Measurements from ENCODE around the gene EIF4EBP2. TPM values are rescaled to one million over a fixed set of nuclear protein-coding genes. Genes with fewer than 3 reads are reported as not detected.

The EIF4EBP2 gene
- polyA plus RNA-seq, 1 donor (not counting 4 experiments of a cell fraction or from before 2014, with no cell fraction given): 18.9 TPM

DNA sequence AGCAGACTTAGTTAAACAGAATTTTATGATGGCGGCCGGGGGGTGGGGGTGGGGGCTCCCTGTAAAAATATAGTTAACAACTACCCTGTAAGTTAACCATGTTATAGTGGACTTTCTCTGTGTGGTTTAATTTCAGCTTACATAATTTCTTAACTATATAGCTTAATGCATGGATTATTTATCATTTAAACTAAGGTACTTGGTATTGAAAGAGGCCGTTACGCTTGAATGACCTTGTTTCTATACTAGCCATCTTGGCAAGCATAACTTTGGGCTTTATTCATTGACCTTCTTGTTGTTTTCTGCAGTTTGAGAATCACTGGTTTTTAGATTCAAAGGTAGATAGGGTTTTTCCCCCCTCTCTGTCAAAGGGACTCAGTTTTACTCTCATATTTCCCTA is 8.4 kb downstream of the EIF4EBP2 start:
- H3K79me2 ChIP-seq (ENCODE audit: control insufficient read depth, insufficient read depth, low read length): peaks cover 44% of the 10 kb centered on the region
- peaks cover 2 to 3% of the 10 kb centered on the region in 2 experiments for H3K36me3 ChIP-seq (ENCODE audit: control insufficient read depth in 2 of 2, extremely low read depth in 1 of 2, insufficient read depth in 2 of 2, low read length in 2 of 2)
- DNase-seq (ENCODE audit: low read depth, low spot score) (no peak), FAIRE-seq (no peak)
- H4K20me1 ChIP-seq (ENCODE audit: control insufficient read depth, extremely low read depth, insufficient read depth, low read length): no peaks in the 10 kb centered on the region
- no peak overlapping the region for H3K9ac ChIP-seq (ENCODE audit: control insufficient read depth, extremely low read depth, insufficient read depth, low read length)
- no peaks in the 10 kb centered on the region for H3K9me3 ChIP-seq (ENCODE audit: control insufficient read depth, low read depth, low read length)
- dilution Hi-C loops (cut with MboI; ENCODE audit: extremely low pct_ligation_motif_present, low sequenced_read_pairs): no loop called here
- H3K27me3 ChIP-seq (ENCODE audit: control insufficient read depth, extremely low read depth, insufficient read depth, low read length): no peaks in the 10 kb centered on the region
- H3K4me2 ChIP-seq (ENCODE audit: control insufficient read depth, extremely low read depth, insufficient read depth, low read depth, low read length): no peak overlapping the region
- no peak overlapping the region for H3K27ac ChIP-seq (ENCODE audit: control insufficient read depth, insufficient read depth, low read length)
- no peaks in the 10 kb centered on the region for H3K9me1 ChIP-seq (ENCODE audit: control insufficient read depth, extremely low read depth, insufficient read depth, low read length)
- no peak overlapping the region for H3K4me3 ChIP-seq (ENCODE audit: control insufficient read depth in 2 of 3, extremely low read depth in 1 of 3, insufficient read depth in 2 of 3, low read depth in 1 of 3, low read length in 3 of 3)
- no peaks in the 10 kb centered on the region for H3K4me1 ChIP-seq (ENCODE audit: control insufficient read depth, extremely low read depth, insufficient read depth, low read length)
- TF ChIP-seq CTCF (optimal IDR thresholded peaks at IDR 0.05 in 1 of 3, IDR thresholded peaks at IDR 0.05 in 1 of 3, conservative IDR thresholded peaks at IDR 0.05 in 1 of 3; ENCODE audit: extremely low read depth in 1 of 3, insufficient read depth in 2 of 3, low read length in 3 of 3) (no peak), EZH2 (IDR thresholded peaks at IDR 0.05; ENCODE audit: low read length) (no peak)
- H2AFZ ChIP-seq (ENCODE audit: control insufficient read depth, low read length): no peak overlapping the region

DNA sequence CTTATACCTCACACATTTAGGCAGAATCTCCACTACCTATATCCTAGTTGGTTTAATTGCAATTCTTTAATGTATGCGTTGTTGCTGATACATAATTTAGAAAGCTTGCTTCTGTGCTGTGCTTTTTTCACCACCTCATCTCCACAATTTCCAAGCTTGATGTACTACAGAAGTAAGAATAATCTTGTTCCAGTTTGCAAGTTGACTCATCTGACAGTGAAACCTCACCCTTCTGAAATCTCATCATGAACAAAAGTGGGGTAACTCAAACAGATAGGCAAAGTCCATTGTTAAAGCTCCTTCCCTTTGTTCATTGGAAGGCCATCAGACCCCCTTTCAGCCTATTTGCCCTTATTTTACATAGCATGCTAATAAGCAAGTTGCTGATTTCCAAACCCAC is 13.6 kb downstream of the EIF4EBP2 start:
- Histone ChIP-seq H4K20me1 (ENCODE audit: control insufficient read depth, extremely low read depth, insufficient read depth, low read length) (no peaks in the 10 kb centered on the region), H3K27me3 (ENCODE audit: control insufficient read depth, extremely low read depth, insufficient read depth, low read length) (no peaks in the 10 kb centered on the region), H3K9ac (ENCODE audit: control insufficient read depth, extremely low read depth, insufficient read depth, low read length) (no peak overlapping the region), H3K4me1 (ENCODE audit: control insufficient read depth, extremely low read depth, insufficient read depth, low read length) (peaks cover 3% of the 10 kb centered on the region), H3K4me2 (ENCODE audit: control insufficient read depth, extremely low read depth, insufficient read depth, low read depth, low read length) (no peak overlapping the region), H3K27ac (ENCODE audit: control insufficient read depth, insufficient read depth, low read length) (no peak overlapping the region), H3K9me3 (ENCODE audit: control insufficient read depth, low read depth, low read length) (no peaks in the 10 kb centered on the region), H3K79me2 (ENCODE audit: control insufficient read depth, insufficient read depth, low read length) (peaks cover 12% of the 10 kb centered on the region), H3K4me3 (ENCODE audit: control insufficient read depth in 2 of 3, extremely low read depth in 1 of 3, insufficient read depth in 2 of 3, low read depth in 1 of 3, low read length in 3 of 3) (no peak overlapping the region), H2AFZ (ENCODE audit: control insufficient read depth, low read length) (no peak overlapping the region), H3K9me1 (ENCODE audit: control insufficient read depth, extremely low read depth, insufficient read depth, low read length) (no peaks in the 10 kb centered on the region), H3K36me3 (ENCODE audit: control insufficient read depth in 2 of 2, extremely low read depth in 1 of 2, insufficient read depth in 2 of 2, low read length in 2 of 2) (peaks cover 12 to 17% of the 10 kb centered on the region in 2 experiments)
- TF ChIP-seq CTCF (optimal IDR thresholded peaks at IDR 0.05 in 1 of 3, IDR thresholded peaks at IDR 0.05 in 1 of 3, conservative IDR thresholded peaks at IDR 0.05 in 1 of 3; ENCODE audit: extremely low read depth in 1 of 3, insufficient read depth in 2 of 3, low read length in 3 of 3) (no peak), EZH2 (IDR thresholded peaks at IDR 0.05; ENCODE audit: low read length) (no peak)
- FAIRE-seq (peak; percentile 48), DNase-seq (ENCODE audit: low read depth, low spot score) (no peak)
- dilution Hi-C loops (cut with MboI; ENCODE audit: extremely low pct_ligation_motif_present, low sequenced_read_pairs): no loop called here
